ENCODE data around the gene PPP3CB. TPM values are rescaled to one million over a fixed set of nuclear protein-coding genes. Genes with fewer than 3 reads are reported as not detected.

The PPP3CB gene
- total RNA-seq, 1 donor from 2014 or later, result 18.5 TPM

GRCh38 chr10:73386583-73386982 is 109.2 kb downstream of the PPP3CB start:
- H3K4me3 Mint-ChIP-seq (ENCODE audit: unreplicated experiment), result no peak overlapping the region
- H3K9me3 Mint-ChIP-seq (ENCODE audit: unreplicated experiment), result no peaks in the 10 kb centered on the region
- H3K27me3 Mint-ChIP-seq (ENCODE audit: unreplicated experiment), result no peaks in the 10 kb centered on the region
- H3K36me3 Mint-ChIP-seq (ENCODE audit: low read depth, unreplicated experiment), result peaks cover 31% of the 10 kb centered on the region
- no peak for DNase-seq (ENCODE audit: low spot score)
- no peak for TF ChIP-seq CTCF (IDR thresholded peaks at IDR 0.05; ENCODE audit: unreplicated experiment)
- no peaks in the 10 kb centered on the region for H3K4me1 Mint-ChIP-seq (ENCODE audit: unreplicated experiment)
- no peak overlapping the region for H3K27ac Mint-ChIP-seq (ENCODE audit: unreplicated experiment)

Other genes with a start within 250 kb of the PPP3CB start
- 24.5 TPM for gene DNAJC9, start 248.8 kb downstream of the PPP3CB start, total RNA-seq (ENCODE audit: unreplicated experiment)
- 78.6 TPM for gene MRPS16, start 243.4 kb downstream of the PPP3CB start, total RNA-seq (ENCODE audit: unreplicated experiment)
- gene CFAP70, start 137.2 kb downstream of the PPP3CB start, total RNA-seq (ENCODE audit: unreplicated experiment), result 1.7 TPM
- gene ANXA7, start 82.0 kb downstream of the PPP3CB start, total RNA-seq (ENCODE audit: unreplicated experiment), result 92.6 TPM
- 2.0 TPM for gene MSS51, start 62.5 kb downstream of the PPP3CB start, total RNA-seq (ENCODE audit: unreplicated experiment)
- 267 TPM for gene USP54, start 95.3 kb upstream of the PPP3CB start, total RNA-seq (ENCODE audit: unreplicated experiment)
- 4.0 TPM for gene MYOZ1, start 145.4 kb upstream of the PPP3CB start, total RNA-seq (ENCODE audit: unreplicated experiment)
- 0.13 TPM for gene SYNPO2L, start 160.0 kb upstream of the PPP3CB start, total RNA-seq (ENCODE audit: unreplicated experiment)
- 8.0 TPM for gene AGAP5, start 202.1 kb upstream of the PPP3CB start, total RNA-seq (ENCODE audit: unreplicated experiment)
- gene SEC24C, start 248.3 kb upstream of the PPP3CB start, total RNA-seq (ENCODE audit: unreplicated experiment), result 102 TPM

Measured in endothelial cell (in vitro differentiated cells).